Naive B cell (primary cell): ENCODE results near the gene S100P. TPM values are rescaled to one million over a fixed set of nuclear protein-coding genes. Genes with fewer than 3 reads are reported as not detected.

ENCODE experiments used
- ATAC-seq, 2 donors: fragments of 150-1000 bp; cut with Tn5 transposase; 2 replicates each; pipeline ENCODE4 v1.10.0; 2021; ENCODE audit warnings: low read depth in 2 of 2, mild to moderate bottlenecking in 2 of 2, moderate library complexity in 2 of 2
- DNase-seq: peaks from one replicate; pipeline ENCODE4 v3.0.0; 2022
- H3K27ac Mint-ChIP-seq, 6 donors: one replicate each; pipeline ENCODE4 v1.8.0; 2020 to 2022; ENCODE audit warnings: mild to moderate bottlenecking in 6 of 6, mixed read lengths in 6 of 6, moderate library complexity in 5 of 6, inconsistent platforms in 2 of 6
- H3K27me3 Mint-ChIP-seq, 3 donors: one replicate each; pipeline ENCODE4 v1.8.0; 2021 to 2022; ENCODE audit warnings: mixed read lengths in 3 of 3, mild to moderate bottlenecking in 1 of 3
- H3K36me3 Mint-ChIP-seq, 2 donors: one replicate each; pipeline ENCODE4 v1.8.0; 2020 to 2022; ENCODE audit warnings: mixed read lengths in 2 of 2, inconsistent platforms in 1 of 2, mild to moderate bottlenecking in 1 of 2
- H3K4me1 Mint-ChIP-seq, 3 donors: one replicate each; pipeline ENCODE4 v1.8.0; 2020 to 2022; ENCODE audit warnings: mixed read lengths in 3 of 3, inconsistent platforms in 1 of 3, mild to moderate bottlenecking in 1 of 3, moderate library complexity in 1 of 3
- H3K4me3 Mint-ChIP-seq, 8 donors: one replicate each; pipeline ENCODE4 v1.8.0; 2020 to 2022; ENCODE audit warnings: mild to moderate bottlenecking in 8 of 8, mixed read lengths in 8 of 8, moderate library complexity in 8 of 8, inconsistent platforms in 2 of 8
- H3K9me3 Mint-ChIP-seq, 7 donors: one replicate each; pipeline ENCODE4 v1.8.0; 2020 to 2022; ENCODE audit warnings: mixed read lengths in 7 of 7, mild to moderate bottlenecking in 5 of 7, inconsistent platforms in 2 of 7, moderate library complexity in 1 of 7
- polyA plus RNA-seq, 6 donors: library from polyadenylated mRNA; unstranded; fragments of 300-500 nt; fragmentation: Illumina TruSeq; gene quantifications; one replicate each; pipeline ENCODE4 v1.2.3, GENCODE V29; 2021; ENCODE audit warnings: low read depth in 6 of 6

The S100P gene
- polyA plus RNA-seq, 6 donors from 2014 or later: 2.5 TPM; not detected in 5

- H3K4me1 Mint-ChIP-seq: no peaks in the 10 kb centered on the region
- peaks cover 16 to 38% (median 27%) of the 10 kb centered on the region in 3 donors for H3K27me3 Mint-ChIP-seq
- ATAC-seq (no peak), DNase-seq (no peak)
- H3K36me3 Mint-ChIP-seq: no peaks in the 10 kb centered on the region
- peaks cover 0 to 10% (median 5%) of the 10 kb centered on the region in 7 donors for H3K9me3 Mint-ChIP-seq
- no peak overlapping the region for H3K27ac Mint-ChIP-seq
- H3K4me3 Mint-ChIP-seq: no peak overlapping the region
Measured at GRCh38 chr4:6739920-6740319, 46.2 kb downstream of the S100P start.

DNA sequence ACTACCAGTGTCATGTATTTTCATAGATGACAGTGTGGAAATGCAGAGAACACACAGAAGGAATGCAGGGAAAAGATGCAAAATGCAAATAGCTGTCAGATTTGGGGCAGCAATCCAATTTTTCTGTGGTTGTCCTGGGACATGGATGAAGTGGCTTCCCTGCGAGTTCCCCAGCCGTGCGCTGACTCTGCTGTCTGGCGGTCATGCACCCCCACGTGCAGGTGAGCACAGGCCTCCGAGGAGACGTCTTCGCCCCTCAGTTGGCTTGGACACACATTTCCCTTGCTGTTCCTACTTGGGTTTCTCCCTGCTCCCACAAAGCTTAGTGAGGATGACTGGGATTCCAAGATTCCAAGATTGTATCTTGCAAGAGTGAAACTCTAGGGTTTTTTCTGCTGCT is 46.7 kb downstream of the S100P start:
- Mint-ChIP-seq H3K9me3 (peaks cover 0 to 10% (median 6%) of the 10 kb centered on the region in 7 donors), H3K27me3 (peaks cover 15 to 40% (median 31%) of the 10 kb centered on the region in 3 donors), H3K4me1 (no peaks in the 10 kb centered on the region), H3K36me3 (no peaks in the 10 kb centered on the region), H3K4me3 (no peak overlapping the region), H3K27ac (no peak overlapping the region)
- DNase-seq (no peak), ATAC-seq (no peak)

GRCh38 chr4:6742507-6742906 is 48.8 kb downstream of the S100P start:
- DNase-seq (no peak), ATAC-seq (no peak)
- Mint-ChIP-seq H3K27me3 (peaks cover 8 to 52% (median 23%) of the 10 kb centered on the region in 3 donors), H3K4me1 (no peaks in the 10 kb centered on the region), H3K36me3 (no peaks in the 10 kb centered on the region), H3K4me3 (no peak overlapping the region), H3K27ac (no peak overlapping the region), H3K9me3 (peaks cover 0 to 10% (median 6%) of the 10 kb centered on the region in 7 donors)

DNA sequence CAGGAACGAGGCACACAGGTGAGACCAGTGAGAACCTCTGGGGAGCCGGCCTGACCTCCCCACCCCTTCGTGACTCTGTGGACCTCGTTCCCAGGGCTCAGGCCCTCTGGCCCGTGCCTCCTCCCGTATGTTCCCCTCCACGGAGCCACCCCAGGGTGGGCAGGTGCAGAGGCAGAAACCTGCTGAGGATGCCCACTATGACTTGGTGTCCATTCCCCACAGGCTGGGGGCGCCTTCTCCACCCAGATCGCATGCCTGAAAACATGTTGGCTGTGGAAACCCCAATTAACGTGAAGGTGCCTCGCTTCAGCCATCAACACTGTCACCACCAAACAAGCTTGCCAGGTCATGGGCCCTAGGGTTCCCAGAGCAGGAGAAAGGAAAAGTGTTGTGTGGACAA is 49.3 kb downstream of the S100P start:
- DNase-seq (no peak), ATAC-seq (no peak)
- H3K36me3 Mint-ChIP-seq: no peaks in the 10 kb centered on the region
- peaks cover 7 to 50% (median 23%) of the 10 kb centered on the region in 3 donors for H3K27me3 Mint-ChIP-seq
- H3K9me3 Mint-ChIP-seq: peaks cover 0 to 10% (median 6%) of the 10 kb centered on the region in 7 donors
- H3K4me1 Mint-ChIP-seq: no peaks in the 10 kb centered on the region
- no peak overlapping the region for H3K27ac Mint-ChIP-seq
- H3K4me3 Mint-ChIP-seq: no peak overlapping the region

Other genes starting within 250 kb of the S100P start
- not detected for gene PPP2R2C, start 221.3 kb upstream of the S100P start, polyA plus RNA-seq
- 10 to 100 TPM; 10.8 to 26.1 (median 16.3) TPM for gene MAN2B2, start 118.7 kb upstream of the S100P start, polyA plus RNA-seq
- gene MRFAP1, start 53.2 kb upstream of the S100P start, polyA plus RNA-seq: 100 to 1,000 TPM; 156 to 214 (median 164) TPM
- gene MRFAP1L1, start 16.0 kb downstream of the S100P start, polyA plus RNA-seq: 10 to 100 TPM; 46.6 to 81.8 (median 71.3) TPM
- gene BLOC1S4, start 22.3 kb downstream of the S100P start, polyA plus RNA-seq: 10 to 100 TPM; 70.2 to 93.2 (median 79.6) TPM
- gene KIAA0232, start 88.8 kb downstream of the S100P start, polyA plus RNA-seq: 10 to 100 TPM in 2 of 6 donors, 1 to 10 TPM in 3, not detected in 1; 5.8 to 14.6 (median 8.3) TPM
- 10 to 100 TPM; 27.3 to 42.4 (median 33.8) TPM for gene TBC1D14, start 215.9 kb downstream of the S100P start, polyA plus RNA-seq